Measurements from ENCODE around the gene ZNF487. TPM values are rescaled to one million over a fixed set of nuclear protein-coding genes. Genes with fewer than 3 reads are reported as not detected.

ZNF487 gene
- total and polyA plus RNA-seq, 2 of the 13 experiments (the other 11 are each of a cell fraction or from before 2014, with no cell fraction given), result 7.4 to 8.8 TPM

GRCh38 chr10:43407576-43408330, 29.2 kb upstream of the ZNF487 start (continued):
- TF ChIP-seq PRDM10 (CRISPR knock-in tag; IDR thresholded peaks at IDR 0.05; ENCODE audit: low read depth) (no peak), SCMH1 (CRISPR knock-in tag; IDR thresholded peaks at IDR 0.05; ENCODE audit: borderline replicate concordance) (no peak), SMAD9 (CRISPR knock-in tag; IDR thresholded peaks at IDR 0.05) (no peak), E2F1 (CRISPR knock-in tag; IDR thresholded peaks at IDR 0.05) (0 out of 2 replicates have a peak, but pooled peaks have one; percentile 20), HOXA7 (CRISPR knock-in tag; IDR thresholded peaks at IDR 0.05) (no peak), DPF2 (CRISPR knock-in tag; IDR thresholded peaks at IDR 0.05; ENCODE audit: borderline replicate concordance, low read depth) (no peak), KAT8 (CRISPR knock-in tag; IDR thresholded peaks at IDR 0.05) (peak; percentile 79; the same call in 1 of the 2 replicates), ZNF670 (CRISPR knock-in tag; IDR thresholded peaks at IDR 0.05; ENCODE audit: borderline replicate concordance) (no peak; the same call in 1 of the 2 replicates), REL (CRISPR knock-in tag; conservative IDR thresholded peaks at IDR 0.05) (no peak; the same call in 1 of the 2 replicates), MTF1 (CRISPR knock-in tag; IDR thresholded peaks at IDR 0.05) (no peak), ZNF512 (CRISPR knock-in tag; IDR thresholded peaks at IDR 0.05) (no peak), E2F5 (CRISPR knock-in tag; conservative IDR thresholded peaks at IDR 0.05) (no peak), TFDP1 (CRISPR knock-in tag; IDR thresholded peaks at IDR 0.05; ENCODE audit: borderline replicate concordance) (no peak; the same call in 1 of the 2 replicates), ZNF761 (CRISPR knock-in tag; conservative IDR thresholded peaks at IDR 0.05) (no peak), ZNF382 (CRISPR knock-in tag; IDR thresholded peaks at IDR 0.05; ENCODE audit: borderline replicate concordance) (no peak), ZNF792 (CRISPR knock-in tag; IDR thresholded peaks at IDR 0.05) (no peak), ZNF253 (CRISPR knock-in tag; IDR thresholded peaks at IDR 0.05; ENCODE audit: borderline replicate concordance) (no peak), RAD21 (CRISPR knock-in tag; IDR thresholded peaks at IDR 0.05) (peak; percentile 34; the same call in 1 of the 2 replicates), BORCS8-MEF2B (CRISPR knock-in tag; IDR thresholded peaks at IDR 0.05) (no peak), ZNF317 (CRISPR knock-in tag; IDR thresholded peaks at IDR 0.05) (0 out of 2 replicates have a peak, but pooled peaks have one; percentile 33), ZNF446 (CRISPR knock-in tag; IDR thresholded peaks at IDR 0.05) (no peak)

Data from HepG2 (cell line).